SJCRH30 (cell line): ENCODE data around the gene PCDHA1. TPM values are rescaled to one million over a fixed set of nuclear protein-coding genes. Genes with fewer than 3 reads are reported as not detected.

Experiments used
- DNase-seq, 2 experiments: peaks; one replicate each; pipeline ENCODE4 v3.0.0-alpha.2; 2015 to 2020
- H3K27ac ChIP-seq: fragments of 250-450 bp; sonication (Bioruptor Pico); 2 replicates; pipeline ENCODE4 v1.5.1; 2020; ENCODE audit warnings: mild to moderate bottlenecking, moderate library complexity
- H3K27me3 ChIP-seq: fragments of 250-450 bp; sonication (Bioruptor Pico); 2 replicates; pipeline ENCODE4 v1.5.1; 2020; ENCODE audit warnings: mild to moderate bottlenecking, moderate library complexity
- H3K36me3 ChIP-seq: fragments of 250-450 bp; sonication (Bioruptor Pico); 2 replicates; pipeline ENCODE4 v1.5.1; 2020; ENCODE audit warnings: mild to moderate bottlenecking, moderate library complexity
- H3K4me1 ChIP-seq: fragments of 250-450 bp; sonication (Bioruptor Pico); 2 replicates; pipeline ENCODE4 v1.5.1; 2020; ENCODE audit warnings: mild to moderate bottlenecking, moderate library complexity
- H3K4me3 ChIP-seq: fragments of 250-450 bp; sonication (Bioruptor Pico); 2 replicates; pipeline ENCODE4 v1.5.1; 2020; ENCODE audit warnings: mild to moderate bottlenecking, moderate library complexity
- H3K9me3 ChIP-seq: fragments of 250-450 bp; sonication (Bioruptor Pico); replicated peaks from 2 replicates; pipeline ENCODE4 v1.5.1; 2020; ENCODE audit warnings: mild to moderate bottlenecking, moderate library complexity
- total RNA-seq: library from RNA; depleted of rRNA; stranded (reverse); fragments of >200 nt; shearing (Covaris generic); gene quantifications from 2 replicates; pipeline ENCODE4 v1.2.3, GENCODE V29; 2014

The PCDHA1 gene
- total RNA-seq, 1 experiment from 2014 or later, result not detected

- H3K9me3 ChIP-seq, result no peaks in the 10 kb centered on the region
- H3K36me3 ChIP-seq, result no peaks in the 10 kb centered on the region
- H3K27me3 ChIP-seq, result no peaks in the 10 kb centered on the region; the same call in 1 of the 2 replicates
- no peak overlapping the region for H3K27ac ChIP-seq
- DNase-seq, result no peak
- H3K4me1 ChIP-seq, result no peaks in the 10 kb centered on the region
- H3K4me3 ChIP-seq, result no peak overlapping the region
These were observed 216.6 kb downstream of the PCDHA1 start for GRCh38 chr5:141002605-141002965.

- Histone ChIP-seq H3K9me3 (no peaks in the 10 kb centered on the region), H3K27ac (no peak overlapping the region), H3K4me3 (no peak overlapping the region), H3K36me3 (no peaks in the 10 kb centered on the region), H3K4me1 (no peaks in the 10 kb centered on the region), H3K27me3 (no peaks in the 10 kb centered on the region; the same call in 1 of the 2 replicates)
- DNase-seq, result no peak
These were observed 217.1 kb downstream of the PCDHA1 start for GRCh38 chr5:141003031-141003430.

- DNase-seq, result no peak
- Histone ChIP-seq H3K27ac (no peak overlapping the region), H3K9me3 (no peaks in the 10 kb centered on the region), H3K4me1 (no peaks in the 10 kb centered on the region), H3K27me3 (no peaks in the 10 kb centered on the region; the same call in 1 of the 2 replicates), H3K4me3 (no peak overlapping the region), H3K36me3 (no peaks in the 10 kb centered on the region)
These were observed 218.1 kb downstream of the PCDHA1 start for GRCh38 chr5:141003791-141004611.

GRCh38 chr5:141007791-141008190 lies 221.9 kb downstream of the PCDHA1 start:
- no peak overlapping the region for H3K4me3 ChIP-seq
- no peaks in the 10 kb centered on the region for H3K4me1 ChIP-seq
- no peak overlapping the region for H3K27ac ChIP-seq
- DNase-seq, result no peak
- H3K36me3 ChIP-seq, result no peaks in the 10 kb centered on the region
- H3K9me3 ChIP-seq, result no peaks in the 10 kb centered on the region
- H3K27me3 ChIP-seq, result no peaks in the 10 kb centered on the region; the same call in 1 of the 2 replicates

GRCh38 chr5:141010047-141010793 lies 224.3 kb downstream of the PCDHA1 start:
- Histone ChIP-seq H3K4me3 (no peak overlapping the region), H3K27ac (no peak overlapping the region), H3K27me3 (no peaks in the 10 kb centered on the region), H3K36me3 (no peaks in the 10 kb centered on the region), H3K4me1 (no peaks in the 10 kb centered on the region), H3K9me3 (no peaks in the 10 kb centered on the region)
- no peak for DNase-seq

GRCh38 chr5:141017943-141018342 lies 232.0 kb downstream of the PCDHA1 start:
- no peak for DNase-seq
- H3K4me1 ChIP-seq, result no peaks in the 10 kb centered on the region

GRCh38 chr5:141022384-141022783 lies 236.4 kb downstream of the PCDHA1 start:
- H3K9me3 ChIP-seq, result no peaks in the 10 kb centered on the region
- no peaks in the 10 kb centered on the region for H3K4me1 ChIP-seq
- no peak overlapping the region for H3K27ac ChIP-seq
- no peaks in the 10 kb centered on the region for H3K27me3 ChIP-seq
- H3K36me3 ChIP-seq, result no peaks in the 10 kb centered on the region
- H3K4me3 ChIP-seq, result no peak overlapping the region
- DNase-seq, result no peak

More at GRCh38 chr5:141017943-141018342, 232.0 kb downstream of the PCDHA1 start:
- H3K4me3 ChIP-seq, result no peak overlapping the region
- no peak overlapping the region for H3K27ac ChIP-seq
- H3K9me3 ChIP-seq, result no peaks in the 10 kb centered on the region
- no peaks in the 10 kb centered on the region for H3K36me3 ChIP-seq
- H3K27me3 ChIP-seq, result no peaks in the 10 kb centered on the region

- no peak overlapping the region for H3K4me3 ChIP-seq
- no peak overlapping the region for H3K27ac ChIP-seq
- no peaks in the 10 kb centered on the region for H3K4me1 ChIP-seq
- DNase-seq, result no peak
- no peaks in the 10 kb centered on the region; the same call in 1 of the 2 replicates for H3K27me3 ChIP-seq
- no peaks in the 10 kb centered on the region for H3K36me3 ChIP-seq
- H3K9me3 ChIP-seq, result no peaks in the 10 kb centered on the region
These were observed 245.1 kb downstream of the PCDHA1 start for GRCh38 chr5:141031006-141031405.

GRCh38 chr5:141032626-141033025 lies 246.7 kb downstream of the PCDHA1 start:
- H3K27ac ChIP-seq, result no peak overlapping the region
- no peaks in the 10 kb centered on the region for H3K9me3 ChIP-seq
- no peak for DNase-seq
- H3K4me1 ChIP-seq, result no peaks in the 10 kb centered on the region
- no peaks in the 10 kb centered on the region for H3K36me3 ChIP-seq
- H3K27me3 ChIP-seq, result no peaks in the 10 kb centered on the region; the same call in 1 of the 2 replicates
- H3K4me3 ChIP-seq, result no peak overlapping the region

- no peak overlapping the region for H3K4me3 ChIP-seq
- H3K9me3 ChIP-seq, result no peaks in the 10 kb centered on the region
- H3K27me3 ChIP-seq, result no peaks in the 10 kb centered on the region
- no peaks in the 10 kb centered on the region for H3K36me3 ChIP-seq
- no peaks in the 10 kb centered on the region for H3K4me1 ChIP-seq
- no peak overlapping the region for H3K27ac ChIP-seq
- DNase-seq, result no peak
These were observed 253.1 kb downstream of the PCDHA1 start for GRCh38 chr5:141039061-141039460.

GRCh38 chr5:141039517-141039916 lies 253.6 kb downstream of the PCDHA1 start:
- Histone ChIP-seq H3K36me3 (no peaks in the 10 kb centered on the region), H3K4me1 (no peaks in the 10 kb centered on the region), H3K27ac (no peak overlapping the region), H3K9me3 (no peaks in the 10 kb centered on the region), H3K27me3 (no peaks in the 10 kb centered on the region), H3K4me3 (no peak overlapping the region)
- no peak for DNase-seq

- Histone ChIP-seq H3K27ac (no peak overlapping the region), H3K27me3 (no peaks in the 10 kb centered on the region), H3K9me3 (no peaks in the 10 kb centered on the region), H3K36me3 (no peaks in the 10 kb centered on the region), H3K4me3 (peak overlapping the region; percentile 32), H3K4me1 (no peaks in the 10 kb centered on the region)
- DNase-seq, result peak in 1 of 2 experiments; percentile 10
These were observed 254.3 kb downstream of the PCDHA1 start for GRCh38 chr5:141040093-141040770.

- peak overlapping the region; percentile 32 for H3K4me3 ChIP-seq
- H3K27me3 ChIP-seq, result no peaks in the 10 kb centered on the region
- H3K27ac ChIP-seq, result no peak overlapping the region
- no peaks in the 10 kb centered on the region for H3K9me3 ChIP-seq
- no peaks in the 10 kb centered on the region for H3K36me3 ChIP-seq
- H3K4me1 ChIP-seq, result no peaks in the 10 kb centered on the region
- peak; percentile 93 to 96 for DNase-seq
These were observed 255.0 kb downstream of the PCDHA1 start for GRCh38 chr5:141040771-141041426.

- H3K27ac ChIP-seq, result no peak overlapping the region
These were observed 255.5 kb downstream of the PCDHA1 start for GRCh38 chr5:141041427-141041785.

More at GRCh38 chr5:141041427-141041785, 255.5 kb downstream of the PCDHA1 start:
- H3K4me3 ChIP-seq, result no peak overlapping the region
- no peaks in the 10 kb centered on the region for H3K9me3 ChIP-seq
- no peaks in the 10 kb centered on the region for H3K27me3 ChIP-seq
- no peak for DNase-seq
- H3K36me3 ChIP-seq, result no peaks in the 10 kb centered on the region
- no peaks in the 10 kb centered on the region for H3K4me1 ChIP-seq
